Smooth muscle cell (in vitro differentiated cells): Measurements from ENCODE around the gene VPS35. TPM values are rescaled to one million over a fixed set of nuclear protein-coding genes. Genes with fewer than 3 reads are reported as not detected.

Experiments used
- DNase-seq: peaks from one replicate; lab custom pipeline; 2025; ENCODE audit not compliant: unreplicated experiment; lab: John Stamatoyannopoulos, UW
- H2AFZ ChIP-seq: fragments of 200-600 bp; sonication (generic); 2 replicates; pipeline ENCODE4 v1.6.0; 2016; ENCODE audit warnings: antibody characterized with exemption, low read depth, mild to moderate bottlenecking
- H3F3A ChIP-seq: fragments of 200-600 bp; sonication (generic); 2 replicates; pipeline ENCODE4 v1.6.0; 2017; ENCODE audit warnings: antibody characterized with exemption, low read depth
- H3K27ac ChIP-seq: fragments of 200-600 bp; sonication (generic); 2 replicates; pipeline ENCODE4 v1.5.1; 2016; ENCODE audit warnings: low read depth, mild to moderate bottlenecking
- H3K27me3 ChIP-seq: fragments of 200-600 bp; sonication (generic); 2 replicates; pipeline ENCODE4 v1.6.1; 2016; ENCODE audit warnings: low read depth, mild to moderate bottlenecking
- H3K36me3 ChIP-seq: fragments of 200-600 bp; sonication (generic); 2 replicates; pipeline ENCODE4 v1.5.1; 2016; ENCODE audit warnings: low read depth
- H3K4me1 ChIP-seq: fragments of 200-600 bp; sonication (generic); 2 replicates; pipeline ENCODE4 v1.5.1; 2016; ENCODE audit warnings: low read depth
- H3K4me2 ChIP-seq: fragments of 200-600 bp; sonication (generic); 2 replicates; pipeline ENCODE4 v1.6.0; 2016; ENCODE audit warnings: mild to moderate bottlenecking
- H3K4me3 ChIP-seq: fragments of 200-600 bp; sonication (generic); 2 replicates; pipeline ENCODE4 v1.5.1; 2016; ENCODE audit warnings: mild to moderate bottlenecking
- H3K79me2 ChIP-seq: fragments of 200-600 bp; sonication (generic); 2 replicates; pipeline ENCODE4 v1.6.0; 2016; ENCODE audit warnings: low read depth, mild to moderate bottlenecking
- H3K9ac ChIP-seq: fragments of 200-600 bp; sonication (generic); 2 replicates; pipeline ENCODE4 v1.6.0; 2016; ENCODE audit warnings: low read depth
- H3K9me3 ChIP-seq: fragments of 200-600 bp; sonication (generic); replicated peaks from 2 replicates; pipeline ENCODE4 v1.5.1; 2016; ENCODE audit warnings: low read depth
- H4K20me1 ChIP-seq: fragments of 200-600 bp; sonication (generic); 2 replicates; pipeline ENCODE4 v1.6.0; 2016; ENCODE audit warnings: low read depth
- CTCF ChIP-seq: fragments of 200-600 bp; sonication (generic); IDR thresholded peaks from 2 replicates; pipeline ENCODE4 v1.5.1; 2017; ENCODE audit warnings: borderline replicate concordance, mild to moderate bottlenecking, antibody characterized with exemption; ENCODE audit not compliant: insufficient read depth, poor library complexity, severe bottlenecking
- WGBS: methylation state at CpG from one replicate; pipeline ENCODE4 v1.1.7; 2016; ENCODE audit warnings: low lambda C conversion rate; 5-methylcytosine and 5-hydroxymethylcytosine counted together
- polyA plus RNA-seq: library from polyadenylated mRNA; unstranded; fragments of >200 nt; fragmentation: Nextera tagmentation; extraction: Ambion mirVana; gene quantifications from 2 replicates; pipeline ENCODE4 v1.2.1, GENCODE V29; 2016
- total RNA-seq: library from RNA; depleted of rRNA; stranded (reverse); fragments of >200 nt; gene quantifications from 2 replicates; pipeline ENCODE4 v1.2.3, GENCODE V29; 2014

Gene VPS35
- total and polyA plus RNA-seq, 2 experiments from 2014 or later, result 59.5 to 103 TPM

- peaks cover 63% of the 10 kb centered on the region for H3K79me2 ChIP-seq
- H3K4me1 ChIP-seq, result peaks cover 27% of the 10 kb centered on the region
- H3F3A ChIP-seq, result peaks cover 15% of the 10 kb centered on the region
- H3K4me3 ChIP-seq, result peak within 1 kb of the TSS; percentile 90
- under 1% methylated on average over 68 of the region's 79 CpGs for WGBS
- H3K36me3 ChIP-seq, result no peaks in the 10 kb centered on the region
- H3K27me3 ChIP-seq, result no peaks in the 10 kb centered on the region
- DNase-seq, result peak; percentile 99
- peak within 1 kb of the TSS; percentile 88 for H3K9ac ChIP-seq
- H3K9me3 ChIP-seq, result no peaks in the 10 kb centered on the region
- peak within 1 kb of the TSS; percentile 92 for H3K4me2 ChIP-seq
- H4K20me1 ChIP-seq, result peaks cover 42% of the 10 kb centered on the region
- peak; percentile 34 for TF ChIP-seq CTCF
- H2AFZ ChIP-seq, result peak within 1 kb of the TSS; percentile 84
- H3K27ac ChIP-seq, result peak within 1 kb of the TSS; percentile 89
These were observed 645 bp upstream of the VPS35 start, which contains the start of gene ORC6 for GRCh38 chr16:46689365-46690280. TSS of gene ORC6 (plus strand) at chr16:46689659. CDS start at chr16:46689706, 47 bp downstream.

GRCh38 chr16:46688101-46688653 is 801 bp downstream of the VPS35 start:
- peaks cover 27% of the 10 kb centered on the region for H3K4me1 ChIP-seq
- peak overlapping the region; percentile 88 for H3K9ac ChIP-seq
- DNase-seq, result no peak
- TF ChIP-seq CTCF, result no peak
- no peaks in the 10 kb centered on the region for H3K36me3 ChIP-seq
- H3F3A ChIP-seq, result peaks cover 15% of the 10 kb centered on the region
- 6% methylated on average over 14 of the region's 14 CpGs for WGBS
- no peaks in the 10 kb centered on the region for H3K9me3 ChIP-seq
- H2AFZ ChIP-seq, result peak overlapping the region; percentile 84
- H3K27me3 ChIP-seq, result no peaks in the 10 kb centered on the region
- peak overlapping the region; percentile 90 for H3K4me3 ChIP-seq
- peaks cover 57% of the 10 kb centered on the region for H4K20me1 ChIP-seq
- H3K27ac ChIP-seq, result peak overlapping the region; percentile 89
- H3K79me2 ChIP-seq, result peaks cover 76% of the 10 kb centered on the region
- H3K4me2 ChIP-seq, result peak overlapping the region; percentile 92

- Histone ChIP-seq H3K4me2 (peak overlapping the region; percentile 92), H3K36me3 (no peaks in the 10 kb centered on the region), H3K27ac (peak overlapping the region; percentile 89), H3K27me3 (no peaks in the 10 kb centered on the region), H4K20me1 (peaks cover 64% of the 10 kb centered on the region), H3K9ac (peak overlapping the region; percentile 88), H3K79me2 (peaks cover 77% of the 10 kb centered on the region), H3K9me3 (no peaks in the 10 kb centered on the region), H3K4me1 (peaks cover 27% of the 10 kb centered on the region), H3F3A (peaks cover 15% of the 10 kb centered on the region), H3K4me3 (peak overlapping the region; percentile 90), H2AFZ (peak overlapping the region; percentile 84)
- no peak for DNase-seq
- no peak for TF ChIP-seq CTCF
- WGBS, result 40% methylated on average over 9 of the region's 9 CpGs
These were observed 1.5 kb downstream of the VPS35 start for GRCh38 chr16:46687486-46687885.
